WERI-Rb-1 (cell line): ENCODE measurements around the gene SLC7A7.
"Not testable (repeated sequence)": the region's sequence is repeated elsewhere in the genome, so short reads cannot be mapped to it uniquely, and the experiment has no call there.

Experiments
- DNase-seq: peaks from one replicate; pipeline ENCODE4 v3.0.0-alpha.2; 2020
- H3K27ac ChIP-seq: fragments of 250-450 bp; sonication (Bioruptor Pico); 2 replicates; pipeline ENCODE4 v1.5.1; 2020; ENCODE audit warnings: mild to moderate bottlenecking, moderate library complexity
- H3K27me3 ChIP-seq: fragments of 250-450 bp; sonication (Bioruptor Pico); 2 replicates; pipeline ENCODE4 v1.5.1; 2021; ENCODE audit warnings: mild to moderate bottlenecking, low read depth, moderate library complexity; ENCODE audit not compliant: insufficient read depth, severe bottlenecking
- H3K36me3 ChIP-seq: fragments of 250-450 bp; sonication (Bioruptor Pico); 2 replicates; pipeline ENCODE4 v1.5.1; 2020; ENCODE audit warnings: mild to moderate bottlenecking, moderate library complexity
- H3K4me3 ChIP-seq: 2 replicates; pipeline ENCODE4 v1.5.1; 2011; ENCODE audit warnings: low read depth, mild to moderate bottlenecking, control low read depth, low read length
- H3K9me3 ChIP-seq: fragments of 250-450 bp; sonication (Bioruptor Pico); 2 replicates; pipeline ENCODE4 v1.5.1; 2021; ENCODE audit warnings: mild to moderate bottlenecking, moderate library complexity; ENCODE audit not compliant: severe bottlenecking
- TF ChIP-seq, protein P1 (sequence below): IDR thresholded peaks from 2 replicates; pipeline ENCODE4 v1.5.1; 2011; ENCODE audit warnings: low read depth, mild to moderate bottlenecking, control low read depth, inconsistent platforms, low read length

Gene SLC7A7

GRCh38 chr14:22852940-22853767 is 37.9 kb upstream of the SLC7A7 start:
- DNase-seq = peak; percentile 90
- Histone ChIP-seq H3K27ac (peak overlapping the region; percentile 56), H3K27me3 (no peaks in the 10 kb centered on the region), H3K9me3 (no peaks in the 10 kb centered on the region), H3K36me3 (no peaks in the 10 kb centered on the region), H3K4me3 (peak overlapping the region; percentile 52)
- TF ChIP-seq, protein P1, sequence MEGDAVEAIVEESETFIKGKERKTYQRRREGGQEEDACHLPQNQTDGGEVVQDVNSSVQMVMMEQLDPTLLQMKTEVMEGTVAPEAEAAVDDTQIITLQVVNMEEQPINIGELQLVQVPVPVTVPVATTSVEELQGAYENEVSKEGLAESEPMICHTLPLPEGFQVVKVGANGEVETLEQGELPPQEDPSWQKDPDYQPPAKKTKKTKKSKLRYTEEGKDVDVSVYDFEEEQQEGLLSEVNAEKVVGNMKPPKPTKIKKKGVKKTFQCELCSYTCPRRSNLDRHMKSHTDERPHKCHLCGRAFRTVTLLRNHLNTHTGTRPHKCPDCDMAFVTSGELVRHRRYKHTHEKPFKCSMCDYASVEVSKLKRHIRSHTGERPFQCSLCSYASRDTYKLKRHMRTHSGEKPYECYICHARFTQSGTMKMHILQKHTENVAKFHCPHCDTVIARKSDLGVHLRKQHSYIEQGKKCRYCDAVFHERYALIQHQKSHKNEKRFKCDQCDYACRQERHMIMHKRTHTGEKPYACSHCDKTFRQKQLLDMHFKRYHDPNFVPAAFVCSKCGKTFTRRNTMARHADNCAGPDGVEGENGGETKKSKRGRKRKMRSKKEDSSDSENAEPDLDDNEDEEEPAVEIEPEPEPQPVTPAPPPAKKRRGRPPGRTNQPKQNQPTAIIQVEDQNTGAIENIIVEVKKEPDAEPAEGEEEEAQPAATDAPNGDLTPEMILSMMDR = peak; percentile 96

DNA sequence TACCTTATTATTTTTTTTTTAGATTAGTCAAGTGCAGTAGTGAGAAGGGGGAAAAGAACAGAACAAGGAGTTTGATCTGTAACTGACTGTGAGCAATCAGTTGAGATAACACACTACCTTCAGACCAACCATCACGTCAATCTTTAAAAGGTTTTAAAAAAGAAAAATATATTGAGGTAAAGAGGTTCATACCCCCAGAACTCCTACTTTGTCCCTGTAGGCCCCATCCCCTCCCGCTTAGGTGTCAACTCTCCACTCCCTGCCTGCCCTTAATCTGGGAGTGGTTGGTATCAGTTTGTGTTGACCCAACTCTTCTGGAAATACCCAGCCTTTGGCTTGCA is 37.3 kb upstream of the SLC7A7 start:
- Histone ChIP-seq H3K27me3 (no peaks in the 10 kb centered on the region), H3K4me3 (no peak overlapping the region), H3K9me3 (no peaks in the 10 kb centered on the region), H3K36me3 (no peaks in the 10 kb centered on the region), H3K27ac (no peak overlapping the region)
- DNase-seq = no peak
- TF ChIP-seq, protein P1 = no peak

DNA sequence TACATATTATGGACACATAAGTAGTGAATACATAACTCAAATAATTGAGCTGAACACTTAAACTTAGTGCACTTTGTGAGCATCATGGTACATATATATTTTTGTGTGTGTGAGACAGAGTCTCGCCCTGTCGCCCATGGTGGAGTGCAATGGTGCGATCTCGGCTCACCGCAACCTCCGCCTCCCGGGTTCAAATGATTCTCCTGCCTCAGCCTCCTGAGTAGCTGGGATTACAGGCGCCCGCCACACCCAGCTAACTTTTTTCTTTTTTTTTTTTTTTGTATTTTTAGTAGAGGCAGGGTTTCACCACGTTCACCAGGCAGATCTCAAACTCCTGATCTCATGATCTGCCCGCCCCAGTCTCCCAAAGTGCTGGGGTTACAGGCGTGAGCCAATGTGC is 36.9 kb upstream of the SLC7A7 start:
- not testable (repeated sequence) for H3K36me3 ChIP-seq, H3K27me3 ChIP-seq, H3K27ac ChIP-seq, H3K9me3 ChIP-seq, H3K4me3 ChIP-seq, DNase-seq

GRCh38 chr14:22850944-22851764 is 35.9 kb upstream of the SLC7A7 start:
- Histone ChIP-seq H3K36me3 (no peaks in the 10 kb centered on the region), H3K9me3 (no peaks in the 10 kb centered on the region), H3K4me3 (no peak overlapping the region), H3K27me3 (no peaks in the 10 kb centered on the region), H3K27ac (no peak overlapping the region)
- DNase-seq = no peak
- TF ChIP-seq, protein P1 = no peak

DNA sequence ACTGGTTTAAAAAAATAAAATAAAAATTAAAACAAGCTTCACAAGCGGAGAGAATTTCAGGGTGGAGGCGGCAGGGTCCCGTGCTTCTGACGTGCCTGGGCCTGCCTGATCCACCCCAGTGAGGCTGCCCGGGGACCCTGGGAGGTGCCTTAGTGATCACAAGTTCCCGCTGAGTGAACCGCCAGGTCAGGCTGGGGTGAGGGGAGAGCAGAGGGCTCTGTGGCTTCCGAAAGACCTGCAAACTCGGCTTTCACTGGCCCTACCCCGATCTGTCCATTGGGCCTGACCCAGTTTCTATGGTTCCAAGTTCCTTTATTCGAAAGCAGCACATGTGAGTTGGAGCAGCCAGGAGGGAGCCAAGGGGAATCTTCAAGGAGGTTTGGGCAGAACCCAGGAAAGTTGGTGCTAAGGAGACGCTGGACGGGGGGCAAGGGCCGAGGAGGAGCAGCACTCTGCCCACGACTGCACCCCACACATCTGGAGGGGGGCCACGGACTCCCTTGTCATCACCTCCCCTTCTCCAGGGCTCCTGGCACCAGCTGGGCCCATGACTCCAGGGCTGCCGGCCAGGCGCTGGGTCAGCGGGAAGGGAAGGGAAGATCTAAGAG is 34.1 kb upstream of the SLC7A7 start:
- H3K27me3 ChIP-seq = no peaks in the 10 kb centered on the region
- H3K9me3 ChIP-seq = no peaks in the 10 kb centered on the region
- H3K4me3 ChIP-seq = no peak overlapping the region
- H3K27ac ChIP-seq = no peak overlapping the region
- TF ChIP-seq, protein P1 = no peak
- no peaks in the 10 kb centered on the region for H3K36me3 ChIP-seq
- DNase-seq = no peak
